GM23338 (cell line): ENCODE results near the gene ASB1. TPM values are rescaled to one million over a fixed set of nuclear protein-coding genes. Genes with fewer than 3 reads are reported as not detected.

Experiments
- ATAC-seq: fragments of 200-7000 bp; cut with Tn5 transposase; 3 replicates; pipeline ENCODE4 v1.9.1; 2020
- DNase-seq: peaks from one replicate; pipeline ENCODE4 v3.0.0-alpha.2; 2015; ENCODE audit warnings: low spot score
- H2AFZ ChIP-seq: fragments of 200-600 bp; sonication (generic); 2 replicates; pipeline ENCODE4 v1.8.0; 2016; ENCODE audit warnings: antibody characterized with exemption, mild to moderate bottlenecking, moderate library complexity
- H3F3A ChIP-seq: fragments of 200-600 bp; sonication (generic); replicated peaks from 2 replicates; pipeline ENCODE4 v1.8.0; 2017; ENCODE audit warnings: antibody characterized with exemption, mixed run types, low read depth
- H3K27ac ChIP-seq: fragments of 200-600 bp; sonication (generic); 2 replicates; pipeline ENCODE4 v1.6.1; 2016; ENCODE audit warnings: low read depth
- H3K27me3 ChIP-seq: fragments of 200-600 bp; sonication (generic); 2 replicates; pipeline ENCODE4 v1.8.0; 2016; ENCODE audit warnings: mild to moderate bottlenecking, mixed run types, moderate library complexity; ENCODE audit not compliant: insufficient read depth
- H3K36me3 ChIP-seq: fragments of 200-600 bp; sonication (generic); 2 replicates; pipeline ENCODE4 v1.8.0; 2016; ENCODE audit warnings: mild to moderate bottlenecking; ENCODE audit not compliant: insufficient read depth
- H3K4me1 ChIP-seq: fragments of 200-600 bp; sonication (generic); 2 replicates; pipeline ENCODE4 v1.8.0; 2016; ENCODE audit warnings: mild to moderate bottlenecking, moderate library complexity; ENCODE audit not compliant: insufficient read depth
- H3K4me2 ChIP-seq: fragments of 200-600 bp; sonication (generic); 2 replicates; pipeline ENCODE4 v1.7.1; 2017; ENCODE audit warnings: mixed run types
- H3K4me3 ChIP-seq: fragments of 200-600 bp; sonication (generic); 2 replicates; pipeline ENCODE4 v1.6.1; 2016; ENCODE audit warnings: mixed run types
- H3K79me2 ChIP-seq: fragments of 200-600 bp; sonication (generic); replicated peaks from 2 replicates; pipeline ENCODE4 v1.8.0; 2017; ENCODE audit warnings: mild to moderate bottlenecking; ENCODE audit not compliant: insufficient read depth
- H3K9me2 ChIP-seq: fragments of 200-600 bp; sonication (generic); 2 replicates; pipeline ENCODE4 v1.8.0; 2017; ENCODE audit not compliant: insufficient read depth
- H4K20me1 ChIP-seq: fragments of 200-600 bp; sonication (generic); replicated peaks from 2 replicates; pipeline ENCODE4 v1.8.0; 2017; ENCODE audit warnings: mild to moderate bottlenecking; ENCODE audit not compliant: insufficient read depth
- H3K27ac Mint-ChIP-seq: 2 replicates; pipeline ENCODE4 v1.8.0; 2020; ENCODE audit warnings: inconsistent platforms, mild to moderate bottlenecking, moderate library complexity, mixed read lengths
- H3K27me3 Mint-ChIP-seq: 3 replicates; pipeline ENCODE4 v1.8.0; 2022; ENCODE audit warnings: low read depth, mild to moderate bottlenecking, moderate library complexity, mixed read lengths, inconsistent platforms; ENCODE audit not compliant: insufficient read depth, poor library complexity
- H3K36me3 Mint-ChIP-seq: 3 replicates; pipeline ENCODE4 v1.8.0; 2021; ENCODE audit warnings: low read depth, mild to moderate bottlenecking, inconsistent platforms, moderate library complexity, mixed read lengths
- H3K4me1 Mint-ChIP-seq: 3 replicates; pipeline ENCODE4 v1.8.0; 2020; ENCODE audit warnings: mild to moderate bottlenecking, inconsistent platforms, mixed read lengths
- H3K4me3 Mint-ChIP-seq: 3 replicates; pipeline ENCODE4 v1.8.0; 2021; ENCODE audit warnings: moderate library complexity, mild to moderate bottlenecking, inconsistent platforms, mixed read lengths
- H3K9me3 Mint-ChIP-seq: 3 replicates; pipeline ENCODE4 v1.8.0; 2020; ENCODE audit warnings: moderate library complexity, mild to moderate bottlenecking, inconsistent platforms, mixed read lengths
- CTCF ChIP-seq, 2 experiments: fragments of 200-600 bp in 1 of 2; sonication (generic) in 1 of 2; conservative IDR thresholded peaks; 2 replicates each; pipeline versions ENCODE4 v1.5.1 to v1.6.1; 2016 to 2017; ENCODE audit warnings: antibody characterized with exemption in 2 of 2, low read depth in 2 of 2, mild to moderate bottlenecking in 2 of 2, moderate library complexity in 1 of 2
- ZNF462 ChIP-seq: fragments of 250-450 bp; sonication (Bioruptor Pico); IDR thresholded peaks from 2 replicates; pipeline ENCODE4 v1.5.0; 2020; ENCODE audit warnings: mild to moderate bottlenecking, moderate library complexity
- polyA plus RNA-seq: library from polyadenylated mRNA; unstranded; fragments of >200 nt; fragmentation: Nextera tagmentation; extraction: Ambion mirVana; gene quantifications from 2 replicates; pipeline ENCODE4 v1.2.1, GENCODE V29; 2016
- total RNA-seq: library from RNA; depleted of rRNA; stranded (reverse); fragments of >200 nt; shearing (Covaris generic); gene quantifications from 2 replicates; pipeline ENCODE4 v1.2.3, GENCODE V29; 2014

Gene ASB1
- total and polyA plus RNA-seq, 2 experiments from 2014 or later = 21.5 to 23.9 TPM

DNA sequence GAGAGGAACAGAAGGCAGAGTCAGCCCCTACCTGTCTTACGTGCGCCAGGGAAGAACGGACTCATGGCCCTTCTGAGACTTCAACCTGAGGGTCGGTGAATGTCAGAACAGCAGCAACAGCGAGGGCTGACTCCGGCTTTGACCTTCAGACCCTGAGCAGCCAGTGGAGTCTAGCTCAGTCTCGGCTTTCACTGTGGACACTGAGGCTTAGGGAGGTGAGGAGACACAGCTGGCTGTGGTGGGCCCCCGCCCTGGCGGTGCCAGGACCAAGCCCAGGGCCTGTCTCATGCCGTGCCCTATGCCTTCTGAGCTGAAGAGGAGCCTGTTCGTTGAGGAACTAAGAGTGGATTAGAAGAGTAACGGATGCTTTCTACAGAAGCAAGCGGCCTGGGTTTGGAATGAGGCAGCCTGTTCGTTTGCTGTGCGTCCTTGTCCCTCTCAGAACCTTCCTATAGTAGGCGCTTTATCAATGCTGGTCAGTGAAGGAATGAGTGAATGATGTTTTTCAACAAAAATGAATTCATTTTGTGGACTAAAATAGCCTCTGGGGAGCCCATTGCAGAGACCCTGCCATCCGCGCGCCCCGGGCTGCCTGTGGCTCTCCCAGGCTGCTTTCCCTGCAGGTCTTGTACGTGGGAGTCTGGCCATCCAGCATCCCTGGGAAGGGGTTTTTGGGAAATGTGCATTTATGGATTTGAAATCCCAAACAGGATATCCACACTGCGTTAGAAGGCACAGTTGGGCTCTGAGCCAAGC, 38.9 kb downstream of the ASB1 start:
- peak overlapping the region; percentile 32; the same call in 1 of the 2 replicates for H2AFZ ChIP-seq
- no peak overlapping the region for H3K4me3 ChIP-seq
- no peaks in the 10 kb centered on the region for H3F3A ChIP-seq
- DNase-seq = no peak
- no peaks in the 10 kb centered on the region for H3K4me1 ChIP-seq
- H3K4me2 ChIP-seq = no peak overlapping the region
- H3K9me2 ChIP-seq = no peaks in the 10 kb centered on the region
- H3K79me2 ChIP-seq = no peaks in the 10 kb centered on the region
- no peaks in the 10 kb centered on the region for H3K27me3 Mint-ChIP-seq
- H3K9me3 Mint-ChIP-seq = peaks cover 15% of the 10 kb centered on the region
- H3K36me3 Mint-ChIP-seq = peaks cover 11% of the 10 kb centered on the region; the same call in 2 of the 3 replicates
- no peak; the same call in 2 of the 3 replicates for ATAC-seq
- H4K20me1 ChIP-seq = no peaks in the 10 kb centered on the region
- no peak overlapping the region for H3K27ac ChIP-seq
- H3K4me3 Mint-ChIP-seq = no peak overlapping the region
- no peaks in the 10 kb centered on the region for H3K27me3 ChIP-seq
- H3K36me3 ChIP-seq = 0 out of 2 replicates have a peak, but pooled peaks cover 3% of the 10 kb centered on the region
- peak overlapping the region; percentile 42; the same call in 1 of the 2 replicates for H3K27ac Mint-ChIP-seq
- H3K4me1 Mint-ChIP-seq = no peaks in the 10 kb centered on the region; the same call in 2 of the 3 replicates
- TF ChIP-seq CTCF (conservative IDR thresholded peaks at IDR 0.05; ENCODE audit: low read depth in 2 of 2) (0 out of 4 replicates have a peak, but pooled peaks of 1 of the 2 experiments have one; percentile 13), ZNF462 (CRISPR knock-in tag) (no peak)
